Cardiac muscle cell (in vitro differentiated cells and primary cell): ENCODE results near the gene TEAD4. TPM values are rescaled to one million over a fixed set of nuclear protein-coding genes. Genes with fewer than 3 reads are reported as not detected.

Experiments
- DNase-seq, 2 donors: peaks; one replicate each; pipeline versions ENCODE4 v3.0.0 to v3.0.0-alpha.2; 2010 to 2017; ENCODE audit warnings: low read depth in 1 of 2, low spot score in 1 of 2
- H3K27ac ChIP-seq: fragments of 200-600 bp; sonication (generic); 2 replicates; pipeline ENCODE4 v1.5.1; 2016
- H3K27me3 ChIP-seq: fragments of 200-600 bp; sonication (generic); 2 replicates; pipeline ENCODE4 v1.6.0; 2016; ENCODE audit warnings: control low read depth
- H3K36me3 ChIP-seq: fragments of 200-600 bp; sonication (generic); 2 replicates; pipeline ENCODE4 v1.5.1; 2016; ENCODE audit warnings: control low read depth
- H3K4me1 ChIP-seq: fragments of 200-600 bp; sonication (generic); 2 replicates; pipeline ENCODE4 v1.8.1; 2017; ENCODE audit warnings: low read depth, mild to moderate bottlenecking, mixed run types
- H3K4me3 ChIP-seq: fragments of 200-600 bp; sonication (generic); 2 replicates; pipeline ENCODE4 v1.5.1; 2016; ENCODE audit warnings: mild to moderate bottlenecking
- H3K9me3 ChIP-seq: fragments of 200-600 bp; sonication (generic); 2 replicates; pipeline ENCODE4 v1.5.1; 2017; ENCODE audit warnings: low read depth, mild to moderate bottlenecking, control low read depth
- polyA plus RNA-seq: library from polyadenylated mRNA; unstranded; fragments of >200 nt; fragmentation: Nextera tagmentation; extraction: Ambion mirVana; gene quantifications from 2 replicates; pipeline ENCODE4 v1.2.1, GENCODE V29; 2016
- total RNA-seq: library from RNA; depleted of rRNA; stranded (reverse); fragments of >200 nt; gene quantifications from 2 replicates; pipeline ENCODE4 v1.2.3, GENCODE V29; 2016
- TF ChIP-seq, protein P1 (sequence below): IDR thresholded peaks from 2 replicates; pipeline ENCODE4 v1.5.1; 2012; ENCODE audit warnings: low read depth, mild to moderate bottlenecking, low read length

Gene TEAD4
- total and polyA plus RNA-seq, 2 experiments from 2014 or later: 21.3 to 31.9 TPM

- Histone ChIP-seq H3K36me3 (no peaks in the 10 kb centered on the region), H3K27me3 (no peaks in the 10 kb centered on the region), H3K27ac (no peak overlapping the region), H3K9me3 (no peaks in the 10 kb centered on the region), H3K4me1 (peaks cover 8% of the 10 kb centered on the region), H3K4me3 (no peak overlapping the region)
- TF ChIP-seq, protein P1, sequence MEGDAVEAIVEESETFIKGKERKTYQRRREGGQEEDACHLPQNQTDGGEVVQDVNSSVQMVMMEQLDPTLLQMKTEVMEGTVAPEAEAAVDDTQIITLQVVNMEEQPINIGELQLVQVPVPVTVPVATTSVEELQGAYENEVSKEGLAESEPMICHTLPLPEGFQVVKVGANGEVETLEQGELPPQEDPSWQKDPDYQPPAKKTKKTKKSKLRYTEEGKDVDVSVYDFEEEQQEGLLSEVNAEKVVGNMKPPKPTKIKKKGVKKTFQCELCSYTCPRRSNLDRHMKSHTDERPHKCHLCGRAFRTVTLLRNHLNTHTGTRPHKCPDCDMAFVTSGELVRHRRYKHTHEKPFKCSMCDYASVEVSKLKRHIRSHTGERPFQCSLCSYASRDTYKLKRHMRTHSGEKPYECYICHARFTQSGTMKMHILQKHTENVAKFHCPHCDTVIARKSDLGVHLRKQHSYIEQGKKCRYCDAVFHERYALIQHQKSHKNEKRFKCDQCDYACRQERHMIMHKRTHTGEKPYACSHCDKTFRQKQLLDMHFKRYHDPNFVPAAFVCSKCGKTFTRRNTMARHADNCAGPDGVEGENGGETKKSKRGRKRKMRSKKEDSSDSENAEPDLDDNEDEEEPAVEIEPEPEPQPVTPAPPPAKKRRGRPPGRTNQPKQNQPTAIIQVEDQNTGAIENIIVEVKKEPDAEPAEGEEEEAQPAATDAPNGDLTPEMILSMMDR: no peak
- no peak for DNase-seq
Measured at GRCh38 chr12:3054374-3054773, 95.2 kb downstream of the TEAD4 start.

- DNase-seq: peak in 1 of 2 donors; percentile 34
- H3K4me1 ChIP-seq: peaks cover 8% of the 10 kb centered on the region
- no peak overlapping the region for H3K4me3 ChIP-seq
- H3K36me3 ChIP-seq: no peaks in the 10 kb centered on the region
- H3K9me3 ChIP-seq: no peaks in the 10 kb centered on the region
- peak overlapping the region; percentile 79 for H3K27ac ChIP-seq
- TF ChIP-seq, protein P1: no peak
- no peaks in the 10 kb centered on the region for H3K27me3 ChIP-seq
Measured at GRCh38 chr12:3055026-3055703, 96.0 kb downstream of the TEAD4 start.

GRCh38 chr12:3055704-3056467 lies 96.7 kb downstream of the TEAD4 start:
- H3K9me3 ChIP-seq: no peaks in the 10 kb centered on the region
- TF ChIP-seq, protein P1: no peak
- H3K36me3 ChIP-seq: no peaks in the 10 kb centered on the region
- no peaks in the 10 kb centered on the region for H3K27me3 ChIP-seq
- peak overlapping the region; percentile 79 for H3K27ac ChIP-seq
- H3K4me3 ChIP-seq: no peak overlapping the region
- DNase-seq: peak in 1 of 2 donors; percentile 40
- H3K4me1 ChIP-seq: peaks cover 8% of the 10 kb centered on the region

GRCh38 chr12:3061059-3061458 lies 101.9 kb downstream of the TEAD4 start:
- Histone ChIP-seq H3K36me3 (no peaks in the 10 kb centered on the region), H3K4me3 (no peak overlapping the region), H3K4me1 (no peaks in the 10 kb centered on the region), H3K27me3 (no peaks in the 10 kb centered on the region), H3K27ac (no peak overlapping the region), H3K9me3 (no peaks in the 10 kb centered on the region)
- no peak for DNase-seq
- TF ChIP-seq, protein P1: no peak

GRCh38 chr12:3061501-3062215 lies 102.5 kb downstream of the TEAD4 start:
- TF ChIP-seq, protein P1: no peak

More at GRCh38 chr12:3061501-3062215, 102.5 kb downstream of the TEAD4 start:
- no peaks in the 10 kb centered on the region for H3K36me3 ChIP-seq
- H3K27me3 ChIP-seq: no peaks in the 10 kb centered on the region
- no peaks in the 10 kb centered on the region for H3K9me3 ChIP-seq
- H3K4me1 ChIP-seq: no peaks in the 10 kb centered on the region
- no peak for DNase-seq
- H3K4me3 ChIP-seq: no peak overlapping the region
- H3K27ac ChIP-seq: no peak overlapping the region
